ENCODE results near the gene MMP1.

The MMP1 gene

DNA sequence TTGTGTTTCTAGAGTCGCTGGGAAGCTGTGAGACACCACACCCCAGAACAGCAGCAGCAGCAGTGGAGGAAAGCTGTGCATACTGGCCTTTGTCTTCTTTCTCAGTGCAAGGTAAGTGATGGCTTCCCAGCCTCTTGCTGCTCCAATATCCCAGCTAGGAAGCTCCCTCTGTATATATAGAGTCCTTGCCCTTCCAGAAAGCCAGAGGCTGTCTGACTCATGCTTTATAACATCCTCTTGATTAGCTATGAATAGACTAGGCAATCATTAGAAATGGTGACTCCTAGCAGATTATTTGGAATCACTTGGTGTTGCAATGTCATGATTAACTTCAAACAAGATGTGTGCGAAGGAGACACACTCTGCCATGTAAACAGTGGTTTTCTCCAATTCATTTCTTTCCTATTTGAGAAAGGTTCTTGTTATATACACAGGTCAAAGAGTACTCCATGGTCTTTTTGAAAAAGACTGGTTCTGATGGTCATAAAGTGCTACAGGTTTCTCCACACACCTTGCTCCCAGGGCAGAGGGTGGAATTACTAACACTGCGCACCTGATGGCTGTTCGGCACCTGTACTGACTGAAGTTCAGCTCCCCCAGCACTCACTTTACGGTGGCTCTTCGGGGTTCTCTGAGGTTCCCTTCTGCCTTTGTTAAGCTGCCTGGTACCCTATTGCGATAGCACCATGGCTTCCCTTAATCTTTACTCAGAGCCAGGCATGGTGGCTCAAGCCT lies at the start of gene MMP1:
TSS of gene MMP1 (minus strand) at position 149 of the 735 bp plus-strand sequence. CDS start at position 81, 68 bp downstream.
- no peak for DNase-seq

DNA sequence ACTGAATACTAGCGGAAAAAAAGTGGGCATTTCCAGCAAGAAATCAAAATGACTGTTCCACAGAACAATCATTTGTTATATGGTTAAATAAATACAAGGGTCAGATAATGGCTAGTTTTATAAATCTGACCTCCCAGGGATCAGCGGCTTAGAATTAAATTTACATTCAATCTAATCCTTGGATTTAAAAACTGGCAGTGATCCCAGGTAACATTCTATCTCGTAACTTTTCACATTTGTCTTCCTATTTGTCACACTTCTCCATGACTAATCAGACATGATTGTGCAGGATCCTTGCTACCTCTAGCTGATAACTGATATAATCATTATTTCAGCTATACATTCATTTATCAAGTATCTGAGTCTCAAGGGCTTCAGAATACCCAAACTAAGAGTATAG lies 48.3 kb upstream of the MMP1 start:
- no peak for DNase-seq

DNA sequence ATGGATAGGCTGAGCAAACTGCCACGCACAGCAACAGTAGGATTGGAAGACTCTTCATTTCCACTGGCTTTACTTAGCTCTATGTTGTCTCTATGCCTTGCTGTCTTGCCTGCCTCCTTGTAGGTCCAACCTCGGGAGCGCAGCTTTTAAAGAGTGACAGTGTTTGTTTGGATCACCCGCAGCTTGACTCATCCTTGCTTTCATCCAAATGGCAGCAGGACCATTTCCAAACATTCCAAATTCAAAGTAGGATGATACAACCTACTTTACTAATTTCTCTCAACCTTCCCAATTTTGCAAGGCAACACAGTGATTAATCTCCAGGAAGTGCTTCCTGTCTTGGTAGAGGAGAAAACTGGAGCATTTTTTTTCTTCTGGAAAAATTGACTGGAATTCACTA lies 45.5 kb upstream of the MMP1 start, which contains the start of gene MMP3:
TSS of gene MMP3 (minus strand) at position 121 of the 400 bp plus-strand sequence. CDS start at position 58, 63 bp downstream.
- no peak for DNase-seq

GRCh38 chr11:102842930-102843329 lies 45.0 kb upstream of the MMP1 start:
- DNase-seq, result no peak

DNA sequence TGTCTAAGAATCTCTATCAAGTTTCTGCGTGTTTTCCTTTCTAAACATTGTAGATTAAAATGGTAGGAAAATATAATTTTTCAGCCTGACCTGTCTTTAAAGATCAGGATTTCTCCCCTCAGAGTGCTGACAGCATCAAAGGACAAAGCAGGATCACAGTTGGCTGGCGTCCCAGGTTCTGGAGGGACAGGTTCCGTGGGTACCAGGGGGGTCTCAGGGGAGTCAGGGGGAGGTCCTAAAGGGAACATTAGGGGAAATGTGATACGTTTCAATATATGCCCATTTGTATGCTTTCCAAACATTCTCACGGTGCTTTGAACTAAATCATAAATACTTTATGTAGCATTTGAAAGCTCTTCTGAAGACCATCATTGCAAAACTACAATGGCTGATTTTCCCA lies 42.1 kb upstream of the MMP1 start:
- no peak for DNase-seq

GRCh38 chr11:102837646-102838045 lies 39.7 kb upstream of the MMP1 start:
- no peak for DNase-seq

- no peak for DNase-seq
Measured at GRCh38 chr11:102837156-102837555, 39.2 kb upstream of the MMP1 start.

DNA sequence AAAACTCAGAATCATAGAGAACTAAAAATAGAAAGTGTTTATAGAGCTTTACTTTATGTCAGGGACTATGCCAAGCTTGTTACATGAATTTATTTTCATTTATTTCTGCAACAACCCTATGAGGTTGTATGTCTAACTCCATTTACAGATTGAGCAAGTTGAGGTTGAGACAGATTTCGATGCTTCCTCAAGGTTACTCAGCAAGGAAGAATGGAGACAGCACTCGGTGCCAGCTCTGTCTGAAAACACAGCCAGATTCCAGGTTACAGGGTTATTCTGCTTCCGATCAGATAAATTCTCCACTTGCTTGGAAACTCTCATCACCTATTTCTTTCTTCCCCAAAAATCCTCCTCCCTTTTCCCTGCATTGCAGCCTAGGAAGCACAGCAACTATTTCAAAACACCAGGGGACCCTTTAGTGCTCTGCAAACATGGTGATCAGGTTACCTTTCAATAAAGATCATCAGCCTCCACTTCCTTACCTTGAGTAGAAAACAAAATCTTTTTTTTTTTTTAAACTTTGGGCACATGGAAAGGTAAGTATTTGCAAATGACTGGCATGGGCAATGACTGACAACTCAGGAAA lies 38.4 kb upstream of the MMP1 start:
- DNase-seq, result no peak

GRCh38 chr11:102833731-102834130 lies 35.8 kb upstream of the MMP1 start:
- no peak for DNase-seq

DNA sequence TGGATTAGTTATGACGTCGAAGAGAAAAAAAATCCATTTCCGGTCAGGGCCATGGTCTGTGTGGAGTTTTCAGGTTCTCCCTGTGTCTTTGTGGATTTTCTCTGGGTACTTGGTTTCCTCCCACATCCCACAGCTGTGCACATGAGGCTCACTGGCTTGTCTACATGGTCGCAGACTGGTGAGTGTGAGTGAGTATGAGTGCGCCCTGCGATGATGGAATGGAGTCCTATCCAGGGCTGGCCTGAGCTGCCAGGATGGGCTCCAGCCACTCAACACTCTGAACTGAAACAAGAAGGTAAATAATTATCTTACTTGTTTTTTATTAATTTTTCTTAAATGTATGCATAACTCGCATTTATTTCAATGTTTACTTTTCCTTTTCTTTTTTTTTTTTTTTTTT lies 34.7 kb upstream of the MMP1 start:
- no peak for DNase-seq

GRCh38 chr11:102831489-102832440 lies 33.8 kb upstream of the MMP1 start:
- DNase-seq, result peak in 4 of 14 donors; percentile 4 to 24 (median 12)

DNA sequence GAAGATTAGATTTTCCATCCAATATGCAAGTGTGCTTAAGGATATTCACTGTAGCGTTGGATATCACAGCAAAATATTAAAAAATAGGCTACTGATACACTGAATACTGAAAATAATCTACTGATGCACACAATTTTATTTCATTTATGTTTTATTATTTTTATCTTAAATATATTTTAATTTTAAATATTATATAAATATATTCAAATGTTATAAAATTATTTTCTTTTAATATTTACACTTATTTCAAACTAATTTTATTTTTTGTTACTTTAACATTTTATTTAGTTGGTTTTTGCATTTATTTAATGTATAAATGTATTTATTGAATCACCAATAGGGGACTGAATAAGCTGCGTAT lies 33.1 kb upstream of the MMP1 start:
- DNase-seq, result no peak

DNA sequence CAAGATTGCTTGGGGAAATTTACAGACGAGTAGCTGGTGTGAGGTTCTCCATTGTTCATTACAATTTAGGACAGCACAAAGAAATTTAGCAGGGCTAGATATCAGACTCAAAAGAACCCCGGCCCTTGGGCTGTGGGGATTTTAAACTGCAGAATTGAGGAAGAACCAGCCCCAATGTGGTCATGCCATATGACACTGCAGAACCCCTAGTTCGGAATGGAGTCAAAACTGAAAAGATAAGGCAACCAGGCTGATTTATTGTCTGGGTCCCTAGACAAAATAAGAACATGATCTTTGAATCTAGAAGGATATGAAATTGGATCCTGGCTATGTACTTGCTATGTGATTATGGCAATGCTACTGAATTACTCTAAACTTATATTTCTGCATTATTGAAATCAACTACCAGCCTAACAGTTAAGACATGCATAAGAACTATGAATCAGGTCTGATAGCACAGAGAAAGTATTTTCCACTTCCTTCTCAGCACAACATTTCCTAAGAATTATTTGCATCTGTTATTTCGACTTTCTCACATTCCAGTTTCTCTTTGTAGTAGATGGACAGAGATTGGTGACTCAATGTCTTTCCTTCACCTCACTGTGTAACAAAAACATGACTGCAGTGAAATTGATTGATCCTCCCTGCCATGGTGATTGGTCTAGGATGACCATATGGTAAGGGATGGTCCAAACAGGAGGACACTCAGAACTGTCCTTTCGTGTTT lies 32.2 kb upstream of the MMP1 start:
- no peak for DNase-seq

- DNase-seq, result no peak
Measured at GRCh38 chr11:102829316-102830000, 31.5 kb upstream of the MMP1 start.

GRCh38 chr11:102824556-102824955 lies 26.6 kb upstream of the MMP1 start:
- no peak for DNase-seq

- no peak for DNase-seq
Measured at GRCh38 chr11:102819491-102819890, 21.5 kb upstream of the MMP1 start.

DNA sequence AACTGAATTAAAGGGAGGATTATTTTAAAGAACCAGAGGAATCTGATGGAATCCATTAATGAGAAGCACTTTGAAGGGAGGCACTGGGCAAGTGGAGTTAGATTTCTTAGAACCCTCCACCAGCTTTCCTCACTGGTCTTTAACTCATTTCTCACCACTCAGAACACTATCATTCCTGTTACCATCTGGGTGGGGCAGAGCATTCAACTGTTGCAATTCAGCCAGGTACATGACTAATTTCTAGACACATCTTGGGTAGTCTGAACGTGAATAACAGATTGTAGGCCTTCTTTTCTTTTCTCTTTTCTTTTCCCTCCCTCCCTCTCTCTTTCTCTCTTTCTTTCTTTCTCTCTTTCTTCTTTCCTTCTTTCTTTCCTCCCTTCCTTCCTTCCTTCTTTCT lies 15.5 kb upstream of the MMP1 start:
- DNase-seq, result no peak

GRCh38 chr11:102812188-102812587 lies 14.2 kb upstream of the MMP1 start:
- DNase-seq, result no peak

DNA sequence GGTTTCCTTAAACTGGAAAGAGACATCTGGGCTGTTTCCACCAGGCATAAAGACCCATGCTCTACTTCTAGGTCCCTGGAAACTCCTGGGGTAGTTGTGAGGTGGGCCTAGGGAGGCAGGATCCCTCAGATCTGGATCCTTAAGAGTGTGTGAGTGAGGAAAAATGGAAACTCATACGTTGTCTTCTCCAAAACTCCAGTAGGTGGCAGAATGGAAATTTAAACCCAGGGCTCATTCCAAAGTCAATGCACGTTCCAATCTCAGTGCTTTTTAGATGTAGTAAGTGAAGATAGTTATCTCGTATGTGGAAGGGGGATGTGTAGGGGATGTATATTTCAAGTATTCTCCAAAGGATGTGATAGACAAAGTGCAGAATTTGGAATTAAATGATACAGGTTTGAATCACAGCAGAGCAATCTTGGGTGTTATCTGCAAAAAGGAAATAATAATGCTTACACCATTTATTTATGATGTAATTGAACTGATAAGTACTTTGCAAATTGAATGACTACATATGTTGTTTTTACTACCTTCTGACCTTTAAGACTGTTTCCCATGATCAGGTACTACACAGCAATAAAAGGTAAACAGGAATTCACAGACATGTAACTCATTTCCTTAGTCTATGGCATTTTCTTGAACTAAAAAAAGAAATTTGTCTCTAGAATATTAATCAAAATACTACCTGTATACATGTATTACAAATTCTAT lies 13.1 kb upstream of the MMP1 start:
- DNase-seq, result no peak

DNA sequence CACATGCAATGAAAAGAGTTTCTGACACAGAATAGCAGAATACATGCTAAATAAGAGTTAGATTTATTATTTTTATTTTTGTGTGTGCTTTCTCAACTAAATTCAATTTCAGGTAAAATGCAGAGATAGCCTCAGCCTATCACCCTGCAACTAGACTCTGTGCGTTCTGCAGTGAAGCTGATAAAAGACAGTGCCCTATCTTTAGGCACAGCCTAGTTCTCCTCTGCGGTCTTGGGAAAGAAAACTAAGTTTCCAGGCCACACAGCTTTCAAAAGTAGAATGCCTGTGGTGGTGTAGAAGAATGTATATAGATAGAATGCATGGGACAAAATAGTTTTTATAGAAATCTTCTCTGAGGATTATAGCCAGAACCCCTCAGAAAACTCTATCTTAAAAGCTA lies 12.0 kb upstream of the MMP1 start:
- DNase-seq, result no peak

DNA sequence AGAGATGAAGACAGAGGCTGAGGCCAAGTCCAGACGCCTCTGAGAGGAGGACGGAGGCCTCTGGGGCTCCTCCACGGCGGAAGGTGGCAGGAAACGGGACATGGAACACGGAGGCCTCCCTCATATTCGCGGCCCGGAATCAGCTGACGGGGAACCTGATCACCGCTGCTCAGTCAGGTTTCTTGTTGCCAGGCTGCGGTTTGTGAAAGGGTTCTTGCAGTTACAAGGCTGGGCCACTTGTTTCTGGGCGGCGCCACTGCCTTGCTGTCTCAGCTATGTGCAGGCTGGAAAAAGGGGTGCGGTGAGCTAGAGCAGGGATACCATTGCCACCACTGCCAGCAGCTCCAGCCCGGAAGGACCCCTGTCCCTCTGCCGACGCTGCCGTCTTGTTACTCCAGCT lies 10.0 kb upstream of the MMP1 start:
- no peak for DNase-seq
